Astrocyte of the cerebellum (primary cell): Measurements from ENCODE around the gene PLA2G5.
"Not testable (repeated sequence)": the region's sequence is repeated elsewhere in the genome, so short reads cannot be mapped to it uniquely, and the experiment has no call there.

Experiments
- DNase-seq: peaks from one replicate; pipeline ENCODE4 v3.0.0-alpha.2; 2011; ENCODE audit warnings: low read depth
- H3K4me3 ChIP-seq: 2 replicates; pipeline ENCODE4 v1.5.1; 2011; ENCODE audit warnings: mild to moderate bottlenecking, low read depth, low read length, moderate library complexity
- in situ Hi-C: cut with HindIII; loops from 2 replicates; pipeline ENCODE4 v1.10.0; 2017; ENCODE audit warnings: low sequenced_read_pairs
- TF ChIP-seq, protein P1 (sequence below): IDR thresholded peaks from 2 replicates; pipeline ENCODE4 v1.5.1; 2012; ENCODE audit warnings: low read length, low read depth, moderate library complexity, mild to moderate bottlenecking; ENCODE audit errors: missing control alignments

The PLA2G5 gene

GRCh38 chr1:20032425-20032824, 37.6 kb upstream of the PLA2G5 start:
- TF ChIP-seq, protein P1, sequence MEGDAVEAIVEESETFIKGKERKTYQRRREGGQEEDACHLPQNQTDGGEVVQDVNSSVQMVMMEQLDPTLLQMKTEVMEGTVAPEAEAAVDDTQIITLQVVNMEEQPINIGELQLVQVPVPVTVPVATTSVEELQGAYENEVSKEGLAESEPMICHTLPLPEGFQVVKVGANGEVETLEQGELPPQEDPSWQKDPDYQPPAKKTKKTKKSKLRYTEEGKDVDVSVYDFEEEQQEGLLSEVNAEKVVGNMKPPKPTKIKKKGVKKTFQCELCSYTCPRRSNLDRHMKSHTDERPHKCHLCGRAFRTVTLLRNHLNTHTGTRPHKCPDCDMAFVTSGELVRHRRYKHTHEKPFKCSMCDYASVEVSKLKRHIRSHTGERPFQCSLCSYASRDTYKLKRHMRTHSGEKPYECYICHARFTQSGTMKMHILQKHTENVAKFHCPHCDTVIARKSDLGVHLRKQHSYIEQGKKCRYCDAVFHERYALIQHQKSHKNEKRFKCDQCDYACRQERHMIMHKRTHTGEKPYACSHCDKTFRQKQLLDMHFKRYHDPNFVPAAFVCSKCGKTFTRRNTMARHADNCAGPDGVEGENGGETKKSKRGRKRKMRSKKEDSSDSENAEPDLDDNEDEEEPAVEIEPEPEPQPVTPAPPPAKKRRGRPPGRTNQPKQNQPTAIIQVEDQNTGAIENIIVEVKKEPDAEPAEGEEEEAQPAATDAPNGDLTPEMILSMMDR = no peak
- no peak overlapping the region for H3K4me3 ChIP-seq
- no peak for DNase-seq
- in situ Hi-C loops = no loop called here

GRCh38 chr1:20033420-20033819, 36.6 kb upstream of the PLA2G5 start:
- no peak overlapping the region for H3K4me3 ChIP-seq
- in situ Hi-C loops = no loop called here
- TF ChIP-seq, protein P1 = no peak
- no peak for DNase-seq

DNA sequence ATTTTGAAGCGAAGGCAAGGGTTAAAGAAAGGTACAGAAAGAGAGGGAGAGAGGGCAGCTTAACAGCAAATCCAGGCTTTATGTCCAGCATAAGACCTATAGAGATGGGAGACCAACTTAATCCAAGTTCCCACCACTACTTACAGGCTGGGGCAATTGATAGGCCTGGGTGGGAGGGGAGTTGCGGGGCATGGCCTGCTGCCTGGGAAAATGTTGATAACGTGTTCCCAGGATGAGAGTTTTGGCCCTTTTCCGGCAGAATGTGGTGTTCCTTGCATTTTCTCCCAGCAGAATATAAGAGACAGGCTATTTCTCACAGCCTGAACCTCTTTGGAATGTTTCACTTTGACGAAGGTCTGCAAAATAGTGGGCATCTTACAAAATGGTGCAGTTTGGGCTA, 34.9 kb upstream of the PLA2G5 start:
- in situ Hi-C loops = no loop called here
- TF ChIP-seq, protein P1 = no peak
- DNase-seq = no peak
- no peak overlapping the region for H3K4me3 ChIP-seq

GRCh38 chr1:20037877-20038276, 32.1 kb upstream of the PLA2G5 start:
- in situ Hi-C loops = no loop called here
- no peak overlapping the region for H3K4me3 ChIP-seq
- DNase-seq = no peak
- TF ChIP-seq, protein P1 = no peak

GRCh38 chr1:20047096-20047495, 22.9 kb upstream of the PLA2G5 start:
- H3K4me3 ChIP-seq = no peak overlapping the region
- TF ChIP-seq, protein P1 = no peak
- in situ Hi-C loops = no loop called here
- no peak for DNase-seq

DNA sequence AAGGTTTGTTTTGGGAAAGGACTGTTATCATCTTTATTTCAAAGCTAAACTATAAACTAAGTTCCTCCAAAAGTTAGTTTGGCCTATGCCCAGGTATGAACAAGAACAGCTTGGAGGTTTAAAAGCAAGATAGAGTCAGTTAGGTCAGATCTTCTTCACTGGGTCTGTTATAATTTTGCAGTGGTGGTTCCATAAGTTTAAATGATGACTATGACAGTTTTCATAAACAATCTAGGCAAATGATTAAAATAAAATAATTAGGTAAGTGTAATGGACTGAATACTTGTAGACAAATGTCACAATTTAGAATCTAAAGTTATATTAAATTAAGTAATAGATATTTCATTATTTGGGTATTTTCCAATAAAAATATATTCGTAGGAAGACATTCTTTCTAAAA, 21.4 kb upstream of the PLA2G5 start:
- in situ Hi-C loops = no loop called here
- no peak overlapping the region for H3K4me3 ChIP-seq
- DNase-seq = no peak
- TF ChIP-seq, protein P1 = no peak

DNA sequence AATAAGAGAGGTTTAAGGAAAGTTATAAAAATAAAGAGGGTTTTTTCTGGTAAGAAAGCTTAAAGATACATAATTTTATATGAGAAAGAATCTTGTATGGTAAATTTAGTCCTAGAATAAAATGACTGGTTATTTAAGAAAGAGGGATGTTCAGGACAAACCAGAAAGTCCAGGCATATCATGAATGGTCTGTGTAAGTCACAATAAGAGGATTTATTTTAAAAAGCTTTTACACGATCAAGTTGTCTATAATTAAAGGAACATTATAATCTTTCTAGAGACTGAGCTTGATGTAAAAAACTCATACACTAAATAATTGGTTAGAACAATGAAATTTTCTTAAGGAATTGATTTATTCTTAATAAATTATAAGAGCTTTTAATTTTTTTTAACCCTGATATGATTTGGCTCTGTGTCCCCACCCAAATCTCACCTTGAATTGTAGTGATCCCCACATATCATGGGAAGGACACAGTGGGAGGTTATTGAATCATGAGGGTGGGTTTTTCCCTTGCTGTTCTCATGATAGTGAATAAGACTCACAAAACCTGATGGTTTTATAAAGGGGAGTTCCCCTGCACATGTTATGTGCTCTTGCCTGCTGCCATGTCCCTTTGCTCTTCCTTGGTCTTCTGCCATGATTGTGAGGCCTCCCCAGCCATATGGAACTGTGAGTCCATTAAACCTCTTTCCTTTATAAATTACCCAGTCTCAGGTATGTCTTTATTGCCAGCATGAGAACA, 20.8 kb upstream of the PLA2G5 start:
- H3K4me3 ChIP-seq, DNase-seq, in situ Hi-C loops: not testable (repeated sequence)
